Spleen (tissue), 11 donors: ENCODE measurements around the gene PXK. TPM values are rescaled to one million over a fixed set of nuclear protein-coding genes. Genes with fewer than 3 reads are reported as not detected.

ENCODE experiments used
- DNase-seq: peaks from one replicate; pipeline ENCODE4 v3.0.0-alpha.2; 2020
- H3K27ac ChIP-seq, 8 donors: fragments of 200-600 bp; sonication (generic) in 7 of 8; 1 replicate in 4 of 8; 2 replicates in 4 of 8; pipeline versions ENCODE4 v1.5.0 to v1.8.0; 2016 to 2021; ENCODE audit warnings: inconsistent platforms in 4 of 8, mild to moderate bottlenecking in 4 of 8, moderate library complexity in 1 of 8
- H3K27me3 ChIP-seq, 7 donors: fragments of 200-600 bp; sonication (generic) in 6 of 7; replicated peaks in 1 of 7; 1 replicate in 4 of 7; 2 replicates in 3 of 7; pipeline versions ENCODE4 v1.5.0 to v1.8.0; 2016 to 2021; ENCODE audit warnings: inconsistent platforms in 3 of 7, mild to moderate bottlenecking in 1 of 7
- H3K36me3 ChIP-seq, 6 donors: fragments of 200-600 bp; sonication (generic) in 5 of 6; 1 replicate in 4 of 6; 2 replicates in 2 of 6; pipeline versions ENCODE4 v1.5.0 to v1.8.0; 2016 to 2021; ENCODE audit warnings: inconsistent platforms in 2 of 6
- H3K4me1 ChIP-seq, 6 donors: fragments of 200-600 bp; sonication (generic) in 5 of 6; 1 replicate in 3 of 6; 2 replicates in 3 of 6; pipeline versions ENCODE4 v1.5.0 to v1.8.0; 2016 to 2021; ENCODE audit warnings: inconsistent platforms in 3 of 6
- H3K4me3 ChIP-seq, 8 donors: fragments of 200-600 bp; sonication (generic) in 7 of 8; 1 replicate in 4 of 8; 2 replicates in 4 of 8; pipeline versions ENCODE4 v1.5.0 to v1.8.0; 2016 to 2021; ENCODE audit warnings: inconsistent platforms in 4 of 8, mild to moderate bottlenecking in 4 of 8, moderate library complexity in 2 of 8
- H3K9me3 ChIP-seq, 8 donors: fragments of 200-600 bp; sonication (generic) in 7 of 8; 1 replicate in 4 of 8; 2 replicates in 4 of 8; pipeline versions ENCODE4 v1.5.0 to v1.8.0; 2016 to 2021; ENCODE audit warnings: inconsistent platforms in 4 of 8
- POLR2A ChIP-seq, 3 donors: fragments of 450-650 bp; IDR thresholded peaks; one replicate each; pipeline ENCODE4 v1.5.1; 2017; ENCODE audit warnings: antibody characterized with exemption in 3 of 3, mild to moderate bottlenecking in 1 of 3
- POLR2AphosphoS5 ChIP-seq, 3 donors: sonication (generic); formaldehyde crosslinking; IDR thresholded peaks; one replicate each; pipeline ENCODE4 v1.5.1; 2017; ENCODE audit warnings: antibody characterized with exemption in 3 of 3
- WGBS, 5 donors: extraction: QIAGEN DNeasy Blood & Tissue Kit in 3 of 5; methylation state at CpG; one replicate each; pipeline versions ENCODE4 v1.1.5 to v1.1.7; 2013 to 2018; 5-methylcytosine and 5-hydroxymethylcytosine counted together
- intact Hi-C: fragments of 100-400 bp; cut with DNase I; formaldehyde crosslinking; loops from one replicate; pipeline ENCODE4 v1.15.0; 2023; ENCODE audit warnings: low total_unique reads
- polyA plus RNA-seq, 3 donors: library from polyadenylated mRNA; stranded (reverse); fragments of 200-250 nt; gene quantifications; one replicate each; pipeline ENCODE4 v1.2.1, GENCODE V29; 2013
- total RNA-seq, 7 donors: library from RNA; depleted of rRNA in 3 of 7; stranded (reverse); fragments of >200 nt in 3 of 7; fragmentation: NEBNext Ultra II Directional in 4 of 7; extraction: Animal tissue kit (Norgen Biotek cat#: 25700) in 4 of 7; gene quantifications; one replicate each; pipeline versions ENCODE4 v1.1.0 to v1.2.1, GENCODE V29; 2016 to 2021
- TF ChIP-seq, protein P1 (sequence below), 11 experiments: fragments of 200-600 bp in 7 of 11; fragments of 450-650 bp in 4 of 11; sonication (generic) in 4 of 11; IDR thresholded peaks in 8 of 11; conservative IDR thresholded peaks in 3 of 11; 1 replicate in 7 of 11; 2 replicates in 4 of 11; pipeline versions ENCODE4 v1.4.0 to v1.8.0; 2016 to 2021; ENCODE audit warnings: antibody characterized with exemption in 11 of 11, inconsistent platforms in 4 of 11, mild to moderate bottlenecking in 1 of 11
- donor health status: healthy with polysubstance abuse.
- donor health status: DM: no; HTN: no; CAD: no; lungs with moderate emphysema.
- donor health status: DM: no; HTN: no; CAD: no.
- donor health status: Bipolar disorder and iron deficiency.
- donor health status: healthy.
- donor health status: DM: no; HTN: no; CAD: no.
- donor health status: DM: yes; HTN: yes; CAD: no.

PXK gene
- total and polyA plus RNA-seq, 10 donors: 19.3 to 80.9 (median 49.7) TPM

DNA sequence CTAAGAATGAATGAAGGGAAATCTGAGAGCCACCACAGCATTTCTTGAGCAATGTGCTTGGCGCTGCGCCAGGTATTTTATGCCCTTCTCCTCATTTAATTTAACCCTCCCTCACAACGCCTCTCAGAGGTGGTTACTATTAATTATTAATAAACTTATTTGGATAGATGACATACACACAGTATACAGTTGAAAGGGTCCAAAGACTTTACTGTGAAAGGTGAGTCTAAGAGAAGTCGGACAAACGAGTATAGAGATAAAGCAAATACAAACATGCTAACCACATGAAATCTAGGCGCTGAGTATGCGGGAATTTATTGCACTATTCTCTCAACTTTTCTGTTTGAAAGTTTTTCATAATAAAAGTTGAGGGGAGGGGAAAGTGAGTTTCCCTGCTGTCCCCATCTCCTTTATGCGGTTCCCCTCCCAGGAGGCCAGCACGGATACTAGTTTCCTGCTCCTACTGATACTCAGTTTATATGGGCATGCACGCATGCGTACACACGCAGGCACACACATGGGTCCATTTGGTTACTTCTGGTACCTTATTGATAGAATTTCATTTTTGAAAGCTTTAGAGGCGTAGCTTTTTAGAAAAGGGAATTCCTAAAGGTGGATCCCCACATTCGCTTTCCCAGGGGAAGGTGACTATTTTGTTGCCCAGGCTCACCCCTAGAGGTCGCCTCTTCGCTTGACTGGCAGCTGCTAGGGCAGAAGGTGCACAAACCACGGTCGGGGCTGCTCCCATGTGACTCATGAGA, 130.7 kb downstream of the PXK start:
- 18 to 25% (median 24%) methylated on average over 18 of the region's 18 CpGs for WGBS, 5 donors
- H3K4me1 ChIP-seq: peaks cover 8 to 17% (median 12%) of the 10 kb centered on the region in 6 donors
- peak; percentile 87 for DNase-seq
- H3K36me3 ChIP-seq: no peaks in the 10 kb centered on the region
- H3K9me3 ChIP-seq: no peaks in the 10 kb centered on the region
- intact Hi-C loops: loop anchor here (10.0 kb wide), 1 partner anchor 71 kb away; the partner anchor contains the start of gene ACOX2
- no peaks in the 10 kb centered on the region for H3K27me3 ChIP-seq
- peak overlapping the region in 1 of 8 donors; percentile 4 for H3K27ac ChIP-seq
- TF ChIP-seq, protein P1, sequence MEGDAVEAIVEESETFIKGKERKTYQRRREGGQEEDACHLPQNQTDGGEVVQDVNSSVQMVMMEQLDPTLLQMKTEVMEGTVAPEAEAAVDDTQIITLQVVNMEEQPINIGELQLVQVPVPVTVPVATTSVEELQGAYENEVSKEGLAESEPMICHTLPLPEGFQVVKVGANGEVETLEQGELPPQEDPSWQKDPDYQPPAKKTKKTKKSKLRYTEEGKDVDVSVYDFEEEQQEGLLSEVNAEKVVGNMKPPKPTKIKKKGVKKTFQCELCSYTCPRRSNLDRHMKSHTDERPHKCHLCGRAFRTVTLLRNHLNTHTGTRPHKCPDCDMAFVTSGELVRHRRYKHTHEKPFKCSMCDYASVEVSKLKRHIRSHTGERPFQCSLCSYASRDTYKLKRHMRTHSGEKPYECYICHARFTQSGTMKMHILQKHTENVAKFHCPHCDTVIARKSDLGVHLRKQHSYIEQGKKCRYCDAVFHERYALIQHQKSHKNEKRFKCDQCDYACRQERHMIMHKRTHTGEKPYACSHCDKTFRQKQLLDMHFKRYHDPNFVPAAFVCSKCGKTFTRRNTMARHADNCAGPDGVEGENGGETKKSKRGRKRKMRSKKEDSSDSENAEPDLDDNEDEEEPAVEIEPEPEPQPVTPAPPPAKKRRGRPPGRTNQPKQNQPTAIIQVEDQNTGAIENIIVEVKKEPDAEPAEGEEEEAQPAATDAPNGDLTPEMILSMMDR (IDR thresholded peaks at IDR 0.05 in 8 of 11, conservative IDR thresholded peaks at IDR 0.05 in 3 of 11): peak; percentile 47 to 79 (median 67)
- no peak for TF ChIP-seq POLR2A (IDR thresholded peaks at IDR 0.05)
- peak in 1 of 3 donors; percentile 32 for TF ChIP-seq POLR2AphosphoS5 (IDR thresholded peaks at IDR 0.05)
- peak overlapping the region in 6 of 8 donors; percentile 1 to 58 (median 18) for H3K4me3 ChIP-seq

DNA sequence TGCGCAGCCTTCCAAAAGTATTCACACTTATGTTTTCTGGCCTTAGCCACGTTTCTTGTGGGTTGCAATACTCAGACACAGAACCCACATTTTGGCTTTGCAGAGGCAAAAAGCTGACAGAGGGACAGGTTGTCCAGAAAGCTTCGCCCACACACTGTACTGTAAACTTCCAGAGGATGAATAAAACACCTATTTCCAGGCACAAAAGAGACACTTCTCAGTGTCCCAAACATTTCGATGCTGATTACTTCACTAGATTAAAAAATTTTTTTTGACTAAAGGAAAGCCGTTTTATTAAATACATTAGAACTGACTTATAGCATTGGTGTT, 131.2 kb downstream of the PXK start:
- DNase-seq: no peak
- intact Hi-C loops: loop anchor here (10.0 kb wide), 1 partner anchor 71 kb away; the partner anchor contains the start of gene ACOX2
- peak overlapping the region in 5 of 8 donors; percentile 1 to 58 (median 24) for H3K4me3 ChIP-seq
- no peaks in the 10 kb centered on the region for H3K27me3 ChIP-seq
- TF ChIP-seq POLR2A (IDR thresholded peaks at IDR 0.05) (no peak), POLR2AphosphoS5 (IDR thresholded peaks at IDR 0.05) (no peak)
- TF ChIP-seq, protein P1 (IDR thresholded peaks at IDR 0.05 in 8 of 11, conservative IDR thresholded peaks at IDR 0.05 in 3 of 11): peak in 1 of 11 experiments; percentile 5
- WGBS, 5 donors: 44 to 48% (median 45%) methylated on average over 5 of the region's 5 CpGs
- peaks cover 8 to 17% (median 12%) of the 10 kb centered on the region in 6 donors for H3K4me1 ChIP-seq
- H3K27ac ChIP-seq: no peak overlapping the region
- no peaks in the 10 kb centered on the region for H3K9me3 ChIP-seq
- no peaks in the 10 kb centered on the region for H3K36me3 ChIP-seq

DNA sequence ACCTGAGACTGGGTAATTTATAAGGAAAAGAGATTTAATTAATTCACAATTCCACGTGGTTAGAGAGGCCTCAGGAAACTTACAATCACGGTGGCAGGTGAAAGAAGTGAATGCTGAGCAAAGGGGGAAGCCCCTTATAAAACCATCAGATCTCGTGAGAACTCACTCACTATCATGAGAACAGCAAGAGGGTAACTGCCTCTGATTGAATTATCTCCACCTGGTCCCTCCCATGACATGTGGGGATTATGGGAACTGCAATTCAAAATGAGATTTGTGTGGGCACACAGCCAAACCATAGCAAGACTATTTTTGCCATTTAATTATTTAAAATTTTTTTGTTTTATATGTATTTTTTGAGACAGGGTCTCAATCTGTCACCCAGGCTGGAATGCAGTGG, 132.2 kb downstream of the PXK start:
- 40 to 52% (median 49%) methylated on average over 3 of the region's 3 CpGs for WGBS, 5 donors
- TF ChIP-seq, protein P1 (IDR thresholded peaks at IDR 0.05 in 8 of 11, conservative IDR thresholded peaks at IDR 0.05 in 3 of 11): no peak
- no peak for TF ChIP-seq POLR2AphosphoS5 (IDR thresholded peaks at IDR 0.05)
- no peak for TF ChIP-seq POLR2A (IDR thresholded peaks at IDR 0.05)
- Histone ChIP-seq H3K27ac (no peak overlapping the region), H3K4me3 (no peak overlapping the region), H3K4me1 (peaks cover 8 to 17% (median 12%) of the 10 kb centered on the region in 6 donors), H3K9me3 (no peaks in the 10 kb centered on the region), H3K36me3 (no peaks in the 10 kb centered on the region), H3K27me3 (no peaks in the 10 kb centered on the region)
- intact Hi-C loops: loop anchor here (10.0 kb wide), 1 partner anchor 70 kb away; the partner anchor contains the start of gene ACOX2
- DNase-seq: no peak

DNA sequence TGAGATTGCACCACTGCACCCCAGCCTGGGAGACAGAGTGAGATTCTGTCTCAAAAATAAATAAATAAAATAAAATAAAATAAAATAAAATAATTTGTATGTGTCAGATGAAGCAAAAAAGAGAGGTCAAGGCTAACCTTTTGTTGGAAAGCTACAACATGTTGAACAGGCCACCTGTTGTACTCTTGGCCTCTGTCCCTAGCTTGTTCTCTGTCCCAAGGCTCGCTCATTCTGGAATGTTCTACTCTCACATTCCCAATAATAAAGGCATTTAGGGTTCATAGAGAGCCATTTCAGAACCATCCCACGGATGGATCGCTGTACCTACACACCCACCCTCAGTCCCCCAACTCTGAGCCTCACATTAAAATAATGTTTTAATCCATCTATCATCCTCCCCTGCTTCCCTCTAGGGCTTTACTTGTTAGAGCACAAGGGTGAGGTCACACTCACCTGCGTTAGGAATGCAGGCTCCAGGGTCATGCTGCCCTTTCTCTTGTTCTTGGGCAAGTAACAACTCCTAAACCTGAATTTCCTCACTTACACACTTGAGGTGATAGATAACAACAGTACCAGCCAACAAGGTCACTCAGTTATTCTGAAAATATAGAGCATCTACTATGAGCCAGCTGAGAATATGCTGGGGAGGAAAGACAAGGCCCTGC, 134.3 kb downstream of the PXK start:
- Histone ChIP-seq H3K27me3 (no peaks in the 10 kb centered on the region), H3K4me1 (peaks cover 8 to 37% (median 19%) of the 10 kb centered on the region in 6 donors), H3K4me3 (no peak overlapping the region), H3K9me3 (no peaks in the 10 kb centered on the region), H3K36me3 (no peaks in the 10 kb centered on the region), H3K27ac (no peak overlapping the region)
- intact Hi-C loops: loop anchor here (10.0 kb wide), 1 partner anchor 68 kb away; the partner anchor contains the start of gene ACOX2
- TF ChIP-seq POLR2AphosphoS5 (IDR thresholded peaks at IDR 0.05): no peak
- TF ChIP-seq, protein P1 (IDR thresholded peaks at IDR 0.05 in 8 of 11, conservative IDR thresholded peaks at IDR 0.05 in 3 of 11): no peak
- TF ChIP-seq POLR2A (IDR thresholded peaks at IDR 0.05): no peak
- DNase-seq: no peak
- 90 to 96% (median 94%) methylated on average over 4 of the region's 4 CpGs for WGBS, 5 donors
